GM23338 (cell line): Measurements from ENCODE around the gene TLCD4. TPM values are rescaled to one million over a fixed set of nuclear protein-coding genes. Genes with fewer than 3 reads are reported as not detected.

Experiments
- ATAC-seq: fragments of 200-7000 bp; cut with Tn5 transposase; 3 replicates; pipeline ENCODE4 v1.9.1; 2020
- DNase-seq: peaks from one replicate; pipeline ENCODE4 v3.0.0-alpha.2; 2015; ENCODE audit warnings: low spot score
- H2AFZ ChIP-seq: fragments of 200-600 bp; sonication (generic); 2 replicates; pipeline ENCODE4 v1.8.0; 2016; ENCODE audit warnings: antibody characterized with exemption, mild to moderate bottlenecking, moderate library complexity
- H3F3A ChIP-seq: fragments of 200-600 bp; sonication (generic); replicated peaks from 2 replicates; pipeline ENCODE4 v1.8.0; 2017; ENCODE audit warnings: antibody characterized with exemption, mixed run types, low read depth
- H3K27ac ChIP-seq: fragments of 200-600 bp; sonication (generic); 2 replicates; pipeline ENCODE4 v1.6.1; 2016; ENCODE audit warnings: low read depth
- H3K27me3 ChIP-seq: fragments of 200-600 bp; sonication (generic); 2 replicates; pipeline ENCODE4 v1.8.0; 2016; ENCODE audit warnings: mild to moderate bottlenecking, mixed run types, moderate library complexity; ENCODE audit not compliant: insufficient read depth
- H3K36me3 ChIP-seq: fragments of 200-600 bp; sonication (generic); 2 replicates; pipeline ENCODE4 v1.8.0; 2016; ENCODE audit warnings: mild to moderate bottlenecking; ENCODE audit not compliant: insufficient read depth
- H3K4me1 ChIP-seq: fragments of 200-600 bp; sonication (generic); 2 replicates; pipeline ENCODE4 v1.8.0; 2016; ENCODE audit warnings: mild to moderate bottlenecking, moderate library complexity; ENCODE audit not compliant: insufficient read depth
- H3K4me2 ChIP-seq: fragments of 200-600 bp; sonication (generic); 2 replicates; pipeline ENCODE4 v1.7.1; 2017; ENCODE audit warnings: mixed run types
- H3K4me3 ChIP-seq: fragments of 200-600 bp; sonication (generic); 2 replicates; pipeline ENCODE4 v1.6.1; 2016; ENCODE audit warnings: mixed run types
- H3K79me2 ChIP-seq: fragments of 200-600 bp; sonication (generic); replicated peaks from 2 replicates; pipeline ENCODE4 v1.8.0; 2017; ENCODE audit warnings: mild to moderate bottlenecking; ENCODE audit not compliant: insufficient read depth
- H3K9me2 ChIP-seq: fragments of 200-600 bp; sonication (generic); 2 replicates; pipeline ENCODE4 v1.8.0; 2017; ENCODE audit not compliant: insufficient read depth
- H4K20me1 ChIP-seq: fragments of 200-600 bp; sonication (generic); replicated peaks from 2 replicates; pipeline ENCODE4 v1.8.0; 2017; ENCODE audit warnings: mild to moderate bottlenecking; ENCODE audit not compliant: insufficient read depth
- H3K27ac Mint-ChIP-seq: 2 replicates; pipeline ENCODE4 v1.8.0; 2020; ENCODE audit warnings: inconsistent platforms, mild to moderate bottlenecking, moderate library complexity, mixed read lengths
- H3K27me3 Mint-ChIP-seq: 3 replicates; pipeline ENCODE4 v1.8.0; 2022; ENCODE audit warnings: low read depth, mild to moderate bottlenecking, moderate library complexity, mixed read lengths, inconsistent platforms; ENCODE audit not compliant: insufficient read depth, poor library complexity
- H3K36me3 Mint-ChIP-seq: 3 replicates; pipeline ENCODE4 v1.8.0; 2021; ENCODE audit warnings: low read depth, mild to moderate bottlenecking, inconsistent platforms, moderate library complexity, mixed read lengths
- H3K4me1 Mint-ChIP-seq: 3 replicates; pipeline ENCODE4 v1.8.0; 2020; ENCODE audit warnings: mild to moderate bottlenecking, inconsistent platforms, mixed read lengths
- H3K4me3 Mint-ChIP-seq: 3 replicates; pipeline ENCODE4 v1.8.0; 2021; ENCODE audit warnings: moderate library complexity, mild to moderate bottlenecking, inconsistent platforms, mixed read lengths
- H3K9me3 Mint-ChIP-seq: 3 replicates; pipeline ENCODE4 v1.8.0; 2020; ENCODE audit warnings: moderate library complexity, mild to moderate bottlenecking, inconsistent platforms, mixed read lengths
- CREB1 ChIP-seq: fragments of 250-450 bp; sonication (Bioruptor Pico); IDR thresholded peaks from 2 replicates; pipeline ENCODE4 v1.5.0; 2020; ENCODE audit warnings: low read depth, mild to moderate bottlenecking, moderate library complexity
- CTCF ChIP-seq, 2 experiments: fragments of 200-600 bp in 1 of 2; sonication (generic) in 1 of 2; conservative IDR thresholded peaks; 2 replicates each; pipeline versions ENCODE4 v1.5.1 to v1.6.1; 2016 to 2017; ENCODE audit warnings: antibody characterized with exemption in 2 of 2, low read depth in 2 of 2, mild to moderate bottlenecking in 2 of 2, moderate library complexity in 1 of 2
- NANOG ChIP-seq: IDR thresholded peaks from 2 replicates; pipeline ENCODE4 v1.6.1; 2016; ENCODE audit warnings: antibody characterized with exemption, borderline replicate concordance
- POLR2AphosphoS5 ChIP-seq: IDR thresholded peaks from 2 replicates; pipeline ENCODE4 v1.6.1; 2016; ENCODE audit warnings: antibody characterized with exemption, low read depth
- REST ChIP-seq: IDR thresholded peaks from one replicate; pipeline ENCODE4 v1.6.1; 2018; ENCODE audit warnings: antibody characterized with exemption; ENCODE audit not compliant: unreplicated experiment
- ZNF331 ChIP-seq: fragments of 250-450 bp; sonication (Bioruptor Pico); IDR thresholded peaks from 2 replicates; pipeline ENCODE4 v1.5.0; 2020; ENCODE audit warnings: low read depth, mild to moderate bottlenecking, moderate library complexity
- ZNF462 ChIP-seq: fragments of 250-450 bp; sonication (Bioruptor Pico); IDR thresholded peaks from 2 replicates; pipeline ENCODE4 v1.5.0; 2020; ENCODE audit warnings: mild to moderate bottlenecking, moderate library complexity
- polyA plus RNA-seq: library from polyadenylated mRNA; unstranded; fragments of >200 nt; fragmentation: Nextera tagmentation; extraction: Ambion mirVana; gene quantifications from 2 replicates; pipeline ENCODE4 v1.2.1, GENCODE V29; 2016
- total RNA-seq: library from RNA; depleted of rRNA; stranded (reverse); fragments of >200 nt; shearing (Covaris generic); gene quantifications from 2 replicates; pipeline ENCODE4 v1.2.3, GENCODE V29; 2014

TLCD4 gene
- total and polyA plus RNA-seq, 2 experiments from 2014 or later = 3.5 to 4.2 TPM

GRCh38 chr1:95133687-95134086 lies 16.5 kb downstream of the TLCD4 start:
- no peaks in the 10 kb centered on the region for H3K9me3 Mint-ChIP-seq
- Histone ChIP-seq H3K36me3 (no peaks in the 10 kb centered on the region), H3K4me3 (no peak overlapping the region), H4K20me1 (no peaks in the 10 kb centered on the region; the same call in 1 of the 2 replicates), H3K27me3 (no peaks in the 10 kb centered on the region), H3F3A (no peaks in the 10 kb centered on the region), H3K9me2 (no peaks in the 10 kb centered on the region; the same call in 1 of the 2 replicates), H3K79me2 (no peaks in the 10 kb centered on the region), H3K27ac (no peak overlapping the region), H2AFZ (no peak overlapping the region), H3K4me1 (no peaks in the 10 kb centered on the region), H3K4me2 (no peak overlapping the region)
- no peak overlapping the region for H3K27ac Mint-ChIP-seq
- no peak for DNase-seq
- TF ChIP-seq CTCF (conservative IDR thresholded peaks at IDR 0.05; ENCODE audit: low read depth in 2 of 2) (no peak), REST (no peak), ZNF331 (CRISPR knock-in tag) (no peak), CREB1 (no peak)
- H3K27me3 Mint-ChIP-seq = no peaks in the 10 kb centered on the region
- no peak overlapping the region for H3K4me3 Mint-ChIP-seq
- peaks cover 8% of the 10 kb centered on the region for H3K4me1 Mint-ChIP-seq
- no peaks in the 10 kb centered on the region for H3K36me3 Mint-ChIP-seq
- no peak for ATAC-seq

GRCh38 chr1:95138223-95138622 lies 21.1 kb downstream of the TLCD4 start:
- Mint-ChIP-seq H3K36me3 (no peaks in the 10 kb centered on the region), H3K9me3 (no peaks in the 10 kb centered on the region), H3K27ac (no peak overlapping the region), H3K4me1 (peaks cover 8% of the 10 kb centered on the region), H3K27me3 (no peaks in the 10 kb centered on the region), H3K4me3 (no peak overlapping the region)
- H3F3A ChIP-seq = no peaks in the 10 kb centered on the region
- no peak overlapping the region for H3K4me2 ChIP-seq
- H3K4me3 ChIP-seq = no peak overlapping the region
- no peaks in the 10 kb centered on the region for H3K4me1 ChIP-seq
- H2AFZ ChIP-seq = no peak overlapping the region
- no peaks in the 10 kb centered on the region; the same call in 1 of the 2 replicates for H4K20me1 ChIP-seq
- H3K27ac ChIP-seq = no peak overlapping the region
- H3K36me3 ChIP-seq = no peaks in the 10 kb centered on the region
- no peaks in the 10 kb centered on the region; the same call in 1 of the 2 replicates for H3K9me2 ChIP-seq
- no peak for DNase-seq
- ATAC-seq = no peak
- no peaks in the 10 kb centered on the region for H3K27me3 ChIP-seq
- no peaks in the 10 kb centered on the region for H3K79me2 ChIP-seq
- TF ChIP-seq NANOG (no peak), CTCF (conservative IDR thresholded peaks at IDR 0.05; ENCODE audit: low read depth in 2 of 2) (no peak), POLR2AphosphoS5 (no peak), CREB1 (no peak), ZNF462 (CRISPR knock-in tag) (no peak)
